NCI-H526 treated with DMSO at 0.1 percent for 48 hours (cell line): Measurements from ENCODE around the gene SYNE2.
"Not testable (repeated sequence)": the region's sequence is repeated elsewhere in the genome, so short reads cannot be mapped to it uniquely, and the experiment has no call there.

Experiments used
- DNase-seq: peaks from one replicate; lab custom pipeline; 2025; lab: John Stamatoyannopoulos, UW

Gene SYNE2

GRCh38 chr14:64193821-64194220 is 341.0 kb downstream of the SYNE2 start:
- no peak for DNase-seq

- no peak for DNase-seq
Measured at GRCh38 chr14:64194404-64194803, 341.6 kb downstream of the SYNE2 start.

- DNase-seq, result no peak
Measured at GRCh38 chr14:64195199-64195598, 342.4 kb downstream of the SYNE2 start.

DNA sequence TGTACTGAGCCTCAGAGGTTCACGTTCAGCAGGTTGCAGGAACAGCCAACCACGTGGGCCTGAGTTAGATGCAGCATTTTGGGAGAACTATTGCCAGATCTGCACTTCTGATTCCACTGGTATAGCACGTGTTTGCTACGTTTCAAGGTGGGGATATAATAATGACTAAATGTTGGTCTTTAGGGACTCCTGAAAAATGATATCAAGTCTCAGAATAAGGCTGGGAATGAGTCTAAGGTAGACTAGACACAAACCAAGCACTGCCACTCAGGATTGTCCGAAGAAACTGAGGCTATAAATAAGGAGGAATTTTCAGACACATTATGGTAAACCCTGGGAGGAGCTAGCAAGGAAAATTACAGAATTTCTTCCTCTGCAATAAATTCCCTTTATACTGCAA is 343.3 kb downstream of the SYNE2 start:
- DNase-seq, result no peak

DNA sequence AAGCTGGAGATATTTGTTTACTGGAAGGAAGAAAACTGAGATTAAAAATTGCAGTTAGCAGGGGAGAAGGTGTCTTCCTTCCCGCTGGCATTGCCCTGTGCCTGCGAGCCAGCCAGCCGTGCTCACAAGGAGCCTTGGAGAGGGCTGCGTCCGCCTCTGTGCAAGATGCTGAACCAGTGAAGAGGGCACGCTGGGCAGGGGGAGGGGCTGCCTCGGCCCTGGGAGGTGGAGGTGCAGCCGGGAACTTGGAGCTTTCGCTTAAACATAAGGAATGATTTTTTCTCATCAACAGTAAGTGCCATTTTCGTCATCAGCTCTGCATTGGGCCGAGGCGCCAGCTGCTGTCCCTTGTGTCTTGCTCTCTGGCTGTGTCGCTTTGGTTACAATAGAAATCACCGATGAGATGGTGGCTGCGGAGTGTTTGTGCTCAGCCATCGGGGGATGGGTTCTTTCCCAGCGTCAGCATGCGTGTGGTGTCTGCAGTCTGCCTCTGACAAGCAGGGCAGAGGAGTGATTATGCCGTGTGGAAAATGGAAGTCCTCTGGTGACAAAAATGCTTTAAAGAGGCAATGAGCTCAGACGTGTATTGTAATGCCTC is 344.1 kb downstream of the SYNE2 start:
- peak; percentile 62 for DNase-seq

- no peak for DNase-seq
Measured at GRCh38 chr14:64197996-64198395, 345.2 kb downstream of the SYNE2 start.

DNA sequence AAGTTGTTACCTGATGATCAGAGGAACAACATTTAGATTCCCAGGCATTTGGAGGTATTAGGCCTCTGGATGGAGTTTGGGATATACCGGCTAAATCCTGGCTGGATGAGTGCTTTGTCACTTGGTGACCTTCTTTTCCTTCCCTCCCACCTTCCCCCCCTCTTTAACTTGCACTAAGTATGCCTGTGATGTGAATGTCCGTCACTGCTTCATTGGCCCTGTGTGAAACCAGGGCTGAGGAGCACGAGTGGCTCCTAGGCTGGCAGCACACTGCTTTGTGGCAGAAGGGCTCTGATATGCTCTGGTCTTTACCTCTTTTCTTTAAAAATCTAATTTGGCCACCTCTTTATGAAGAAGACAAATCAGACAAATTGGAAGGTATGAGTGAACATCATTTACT is 345.7 kb downstream of the SYNE2 start:
- DNase-seq, result no peak

DNA sequence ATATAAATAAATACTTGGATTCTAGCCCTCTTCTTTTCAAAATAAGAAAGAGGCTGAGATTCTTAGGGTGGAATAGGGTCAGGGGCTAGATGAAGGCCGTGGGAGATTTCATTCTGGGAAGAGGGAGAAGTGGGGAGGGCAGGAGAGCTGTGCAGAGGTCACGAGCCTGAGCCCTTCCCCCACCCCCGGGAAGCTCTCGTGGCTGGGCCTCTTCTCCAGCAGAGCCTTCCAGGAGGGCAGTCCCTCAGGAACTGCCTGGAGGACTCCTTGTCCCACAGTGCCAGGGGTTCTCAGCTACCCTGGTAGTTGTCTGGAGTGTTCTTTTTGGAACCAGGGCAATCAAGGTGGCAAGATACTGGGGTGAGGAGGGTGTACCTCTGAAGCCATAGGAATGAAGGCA is 347.4 kb downstream of the SYNE2 start:
- DNase-seq, result no peak

- DNase-seq, result no peak
Measured at GRCh38 chr14:64201296-64201695, 348.5 kb downstream of the SYNE2 start.

- DNase-seq, result no peak
Measured at GRCh38 chr14:64201921-64202545, 349.2 kb downstream of the SYNE2 start.

DNA sequence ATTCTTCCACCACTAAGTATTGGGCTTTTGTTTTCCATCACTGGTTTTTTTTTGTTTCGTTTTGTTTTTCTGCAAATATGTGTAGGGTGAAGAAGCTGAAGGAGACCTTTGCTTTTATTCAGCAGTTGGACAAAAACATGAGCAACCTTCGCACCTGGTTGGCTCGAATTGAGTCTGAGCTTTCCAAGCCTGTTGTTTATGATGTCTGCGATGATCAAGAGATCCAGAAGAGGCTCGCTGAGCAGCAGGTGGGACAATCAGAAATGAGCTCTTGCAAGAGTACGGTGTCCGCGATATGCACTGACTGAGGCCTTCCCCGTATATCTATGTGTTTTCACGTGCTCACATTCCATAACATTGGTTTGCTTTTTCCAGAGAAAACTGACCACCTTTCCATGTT is 349.9 kb downstream of the SYNE2 start:
- DNase-seq, result no peak

GRCh38 chr14:64203366-64204006 is 350.7 kb downstream of the SYNE2 start:
- DNase-seq, result no peak

GRCh38 chr14:64208261-64208660 is 355.5 kb downstream of the SYNE2 start:
- DNase-seq, result no peak

DNA sequence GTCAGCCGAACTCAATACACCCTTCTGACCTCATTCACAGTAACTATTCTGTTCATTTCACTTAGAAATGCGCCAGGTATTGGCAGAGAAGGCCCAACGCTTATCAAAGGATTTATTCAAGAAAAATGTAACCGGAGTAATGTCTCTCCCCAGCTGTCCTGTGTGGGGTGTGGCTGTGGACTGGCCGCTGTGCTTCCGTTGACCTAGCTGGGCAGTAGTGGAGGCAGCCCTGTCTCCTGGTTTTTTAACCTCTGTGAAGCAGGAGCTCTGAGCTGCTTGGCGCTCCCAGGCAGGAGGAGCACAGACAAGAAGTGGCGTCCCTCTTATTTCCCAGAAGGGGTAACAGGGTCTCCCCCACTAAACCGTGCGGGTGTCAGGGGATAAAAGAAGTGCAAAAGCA is 356.2 kb downstream of the SYNE2 start:
- no peak for DNase-seq

GRCh38 chr14:64209444-64210131 is 356.8 kb downstream of the SYNE2 start:
- DNase-seq, result peak; percentile 72

DNA sequence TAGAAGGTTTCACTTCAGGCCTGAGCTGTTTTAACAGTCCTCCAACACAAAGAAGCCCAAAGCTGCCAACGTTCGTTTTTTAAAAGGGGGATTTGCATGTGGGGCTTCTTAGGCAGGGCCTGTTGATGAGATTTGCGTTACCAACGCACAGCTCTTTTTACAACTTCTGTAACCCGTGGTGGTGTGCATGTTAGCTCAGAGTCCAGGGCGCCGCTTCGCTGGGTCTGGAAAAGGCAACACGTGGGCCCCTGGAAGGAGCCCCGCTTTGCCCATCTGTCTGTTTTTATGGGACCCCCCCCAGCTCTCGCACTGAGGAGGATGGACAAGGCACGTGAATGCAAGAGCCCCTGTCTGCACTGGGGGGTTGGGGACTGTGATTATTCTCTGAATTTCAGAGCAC is 357.4 kb downstream of the SYNE2 start:
- DNase-seq, result peak; percentile 72

GRCh38 chr14:64210912-64211311 is 358.1 kb downstream of the SYNE2 start:
- DNase-seq, result not testable (repeated sequence)

- no peak for DNase-seq
Measured at GRCh38 chr14:64212666-64213065, 359.9 kb downstream of the SYNE2 start.

DNA sequence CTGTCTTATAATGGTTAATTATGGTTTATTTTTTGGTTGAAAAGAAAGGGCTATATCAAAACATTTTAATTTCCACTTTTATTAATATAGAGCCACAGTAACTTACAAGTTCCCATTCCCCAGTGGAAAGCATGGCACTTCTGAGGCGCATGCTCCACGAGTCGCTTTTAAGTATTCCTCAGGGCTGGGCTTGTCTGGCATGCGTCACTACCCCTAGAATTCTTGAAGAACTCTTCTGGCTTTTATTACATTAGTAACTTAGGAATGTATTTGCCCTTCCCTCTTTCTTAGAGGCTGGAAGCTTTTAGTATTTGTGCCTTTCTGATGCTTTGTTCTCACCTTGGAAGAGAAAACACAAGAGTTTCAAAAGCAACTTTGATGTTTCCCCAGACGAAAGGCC is 360.3 kb downstream of the SYNE2 start:
- no peak for DNase-seq

- no peak for DNase-seq
Measured at GRCh38 chr14:64213853-64214570, 361.2 kb downstream of the SYNE2 start.

DNA sequence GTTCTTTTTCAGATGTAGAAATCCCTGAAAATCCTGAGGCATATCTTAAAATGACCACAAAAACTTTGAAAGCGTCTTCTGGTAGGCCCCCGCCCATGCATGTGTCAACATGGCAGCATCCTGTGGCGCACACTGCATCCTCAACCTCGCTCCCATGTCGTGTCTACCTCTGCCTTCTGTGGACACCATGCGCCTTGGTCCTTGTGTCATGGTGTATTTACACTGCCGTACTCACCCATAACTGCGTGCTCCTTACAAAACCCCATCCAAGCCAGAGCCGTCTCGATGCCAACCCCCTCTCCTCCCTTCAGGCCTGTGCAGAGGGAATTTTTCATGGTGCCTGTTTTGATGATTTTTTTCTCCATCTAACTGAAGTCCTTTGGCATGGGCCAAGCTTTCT is 362.5 kb downstream of the SYNE2 start:
- DNase-seq, result no peak

DNA sequence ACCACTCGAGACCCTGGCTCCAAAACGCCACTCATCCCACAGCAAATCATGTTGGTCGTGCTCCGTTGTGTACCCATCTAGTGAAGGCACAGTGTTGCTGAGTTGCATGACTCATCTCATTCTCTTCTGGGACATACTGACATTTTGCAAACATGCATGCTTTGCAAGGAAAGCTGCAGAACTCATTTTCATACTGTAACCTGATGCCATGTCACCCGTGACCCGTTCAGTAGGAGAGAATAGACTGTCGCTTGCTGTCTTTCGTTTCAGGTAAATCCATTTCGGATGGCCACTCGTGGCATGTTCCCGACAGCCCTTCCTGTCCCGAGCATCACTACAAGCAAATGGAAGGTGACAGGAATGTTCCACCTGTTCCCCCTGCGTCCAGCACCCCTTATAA is 363.2 kb downstream of the SYNE2 start:
- DNase-seq, result no peak
